Ishikawa (cell line): ENCODE data around the gene TNIP1.

Experiments
- CEBPB ChIP-seq: IDR thresholded peaks from 2 replicates; pipeline ENCODE4 v1.6.1; 2012
- CREB1 ChIP-seq: IDR thresholded peaks from 2 replicates; pipeline ENCODE4 v1.6.1; 2012; ENCODE audit warnings: low read depth
- EGR1 ChIP-seq: IDR thresholded peaks from 2 replicates; pipeline ENCODE4 v1.6.1; 2012
- EP300 ChIP-seq: IDR thresholded peaks from 2 replicates; pipeline ENCODE4 v1.6.1; 2012; ENCODE audit warnings: borderline replicate concordance
- FOXM1 ChIP-seq: IDR thresholded peaks from 2 replicates; pipeline ENCODE4 v1.6.1; 2012; ENCODE audit warnings: low read depth, borderline replicate concordance
- NFIC ChIP-seq: IDR thresholded peaks from 2 replicates; pipeline ENCODE4 v1.6.1; 2012
- RAD21 ChIP-seq: IDR thresholded peaks from 2 replicates; pipeline ENCODE4 v1.6.1; 2012; ENCODE audit warnings: low read depth
- TAF1 ChIP-seq: IDR thresholded peaks from 2 replicates; pipeline ENCODE4 v1.6.1; 2012; ENCODE audit warnings: low read depth, mild to moderate bottlenecking
- TCF12 ChIP-seq: IDR thresholded peaks from 2 replicates; pipeline ENCODE4 v1.6.1; 2012; ENCODE audit warnings: low read depth
- USF1 ChIP-seq: IDR thresholded peaks from 2 replicates; pipeline ENCODE4 v1.6.1; 2012
- YY1 ChIP-seq: IDR thresholded peaks from 2 replicates; pipeline ENCODE4 v1.6.1; 2012; ENCODE audit warnings: low read depth
- TF ChIP-seq, protein P1 (sequence below): IDR thresholded peaks from 2 replicates; pipeline ENCODE4 v1.6.1; 2012; ENCODE audit warnings: low read depth, mild to moderate bottlenecking
- TF ChIP-seq, protein P2 (sequence below): IDR thresholded peaks from 2 replicates; pipeline ENCODE4 v1.6.1; 2012

GRCh38 chr5:151007430-151008209, 73.2 kb downstream of the TNIP1 start:
- TF ChIP-seq CEBPB (no peak), YY1 (no peak), NFIC (no peak), EP300 (no peak), FOXM1 (no peak), RAD21 (no peak), TCF12 (no peak), CREB1 (no peak), USF1 (no peak), TAF1 (no peak), EGR1 (no peak)
- TF ChIP-seq, protein P1, sequence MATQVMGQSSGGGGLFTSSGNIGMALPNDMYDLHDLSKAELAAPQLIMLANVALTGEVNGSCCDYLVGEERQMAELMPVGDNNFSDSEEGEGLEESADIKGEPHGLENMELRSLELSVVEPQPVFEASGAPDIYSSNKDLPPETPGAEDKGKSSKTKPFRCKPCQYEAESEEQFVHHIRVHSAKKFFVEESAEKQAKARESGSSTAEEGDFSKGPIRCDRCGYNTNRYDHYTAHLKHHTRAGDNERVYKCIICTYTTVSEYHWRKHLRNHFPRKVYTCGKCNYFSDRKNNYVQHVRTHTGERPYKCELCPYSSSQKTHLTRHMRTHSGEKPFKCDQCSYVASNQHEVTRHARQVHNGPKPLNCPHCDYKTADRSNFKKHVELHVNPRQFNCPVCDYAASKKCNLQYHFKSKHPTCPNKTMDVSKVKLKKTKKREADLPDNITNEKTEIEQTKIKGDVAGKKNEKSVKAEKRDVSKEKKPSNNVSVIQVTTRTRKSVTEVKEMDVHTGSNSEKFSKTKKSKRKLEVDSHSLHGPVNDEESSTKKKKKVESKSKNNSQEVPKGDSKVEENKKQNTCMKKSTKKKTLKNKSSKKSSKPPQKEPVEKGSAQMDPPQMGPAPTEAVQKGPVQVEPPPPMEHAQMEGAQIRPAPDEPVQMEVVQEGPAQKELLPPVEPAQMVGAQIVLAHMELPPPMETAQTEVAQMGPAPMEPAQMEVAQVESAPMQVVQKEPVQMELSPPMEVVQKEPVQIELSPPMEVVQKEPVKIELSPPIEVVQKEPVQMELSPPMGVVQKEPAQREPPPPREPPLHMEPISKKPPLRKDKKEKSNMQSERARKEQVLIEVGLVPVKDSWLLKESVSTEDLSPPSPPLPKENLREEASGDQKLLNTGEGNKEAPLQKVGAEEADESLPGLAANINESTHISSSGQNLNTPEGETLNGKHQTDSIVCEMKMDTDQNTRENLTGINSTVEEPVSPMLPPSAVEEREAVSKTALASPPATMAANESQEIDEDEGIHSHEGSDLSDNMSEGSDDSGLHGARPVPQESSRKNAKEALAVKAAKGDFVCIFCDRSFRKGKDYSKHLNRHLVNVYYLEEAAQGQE: no peak
- TF ChIP-seq, protein P2, sequence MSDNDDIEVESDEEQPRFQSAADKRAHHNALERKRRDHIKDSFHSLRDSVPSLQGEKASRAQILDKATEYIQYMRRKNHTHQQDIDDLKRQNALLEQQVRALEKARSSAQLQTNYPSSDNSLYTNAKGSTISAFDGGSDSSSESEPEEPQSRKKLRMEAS: no peak
